WTC11 (cell line): Measurements from ENCODE around the gene CDIPT. TPM values are rescaled to one million over a fixed set of nuclear protein-coding genes. Genes with fewer than 3 reads are reported as not detected.
"Not testable (repeated sequence)": the region's sequence is repeated elsewhere in the genome, so short reads cannot be mapped to it uniquely, and the experiment has no call there.

Experiments
- ATAC-seq: fragments of 200-7000 bp; cut with Tn5 transposase; 2 replicates; pipeline ENCODE4 v1.10.0; 2021; ENCODE audit warnings: mild to moderate bottlenecking, moderate library complexity
- CTCF ChIA-PET: fragments of 300-600 bp; sonication (Branson Sonifier 250); formaldehyde crosslinking; loops from one replicate; lab custom pipeline; 2021; ENCODE audit warnings: antibody characterized with exemption; lab: Charles Lee
- POLR2A ChIA-PET: fragments of 350-600 bp; sonication (Branson Sonifier 250); formaldehyde crosslinking; loops from one replicate; lab custom pipeline; 2021; ENCODE audit warnings: antibody characterized with exemption; lab: Charles Lee
- DNase-seq: peaks from one replicate; pipeline ENCODE4 v3.0.0; 2021; ENCODE audit warnings: low spot score
- H3K27ac Mint-ChIP-seq: 2 replicates; pipeline ENCODE4 v1.8.0; 2021; ENCODE audit warnings: mixed read lengths
- H3K27me3 Mint-ChIP-seq: 2 replicates; pipeline ENCODE4 v1.8.0; 2021; ENCODE audit warnings: low read depth, mild to moderate bottlenecking, moderate library complexity, mixed read lengths
- H3K36me3 Mint-ChIP-seq: 2 replicates; pipeline ENCODE4 v1.8.0; 2021; ENCODE audit warnings: mixed read lengths
- H3K4me1 Mint-ChIP-seq: 2 replicates; pipeline ENCODE4 v1.8.0; 2022; ENCODE audit warnings: mixed read lengths
- H3K4me3 Mint-ChIP-seq: 2 replicates; pipeline ENCODE4 v1.8.0; 2021; ENCODE audit warnings: mild to moderate bottlenecking, moderate library complexity, mixed read lengths
- H3K9me3 Mint-ChIP-seq: 2 replicates; pipeline ENCODE4 v1.8.0; 2021; ENCODE audit warnings: mixed read lengths
- ATF1 ChIP-seq: sonication (generic); formaldehyde crosslinking; IDR thresholded peaks from 2 replicates; pipeline ENCODE4 v1.8.1; 2023; ENCODE audit warnings: mild to moderate bottlenecking, moderate library complexity, missing genetic modification reagents
- EMX1 ChIP-seq: fragments of 250-450 bp; sonication (Bioruptor Pico); IDR thresholded peaks from 2 replicates; pipeline ENCODE4 v1.8.0; 2021; ENCODE audit warnings: mild to moderate bottlenecking
- FOXJ3 ChIP-seq: sonication (generic); formaldehyde crosslinking; IDR thresholded peaks from 2 replicates; pipeline ENCODE4 v1.9.0; 2021; ENCODE audit warnings: missing genetic modification reagents, mild to moderate bottlenecking, borderline replicate concordance
- FOXK1 ChIP-seq: sonication (generic); formaldehyde crosslinking; IDR thresholded peaks from 2 replicates; pipeline ENCODE4 v1.8.0; 2022; ENCODE audit warnings: mild to moderate bottlenecking, moderate library complexity, missing genetic modification reagents
- KAT7 ChIP-seq: sonication (generic); formaldehyde crosslinking; IDR thresholded peaks from 2 replicates; pipeline ENCODE4 v1.8.1; 2023; ENCODE audit warnings: missing genetic modification reagents, mild to moderate bottlenecking, borderline replicate concordance
- MXD4 ChIP-seq: fragments of 250-450 bp; sonication (Bioruptor Pico); IDR thresholded peaks from 2 replicates; pipeline ENCODE4 v1.8.0; 2021; ENCODE audit warnings: mild to moderate bottlenecking, moderate library complexity, borderline replicate concordance
- NFATC4 ChIP-seq: fragments of 250-450 bp; sonication (Bioruptor Pico); IDR thresholded peaks from 2 replicates; pipeline ENCODE4 v1.9.0; 2021; ENCODE audit warnings: mild to moderate bottlenecking
- TEAD1 ChIP-seq: sonication (generic); formaldehyde crosslinking; IDR thresholded peaks from 2 replicates; pipeline ENCODE4 v1.8.0; 2022; ENCODE audit warnings: mild to moderate bottlenecking, missing genetic modification reagents
- ZNF121 ChIP-seq: sonication (generic); formaldehyde crosslinking; IDR thresholded peaks from 2 replicates; pipeline ENCODE4 v1.8.0; 2023; ENCODE audit warnings: missing genetic modification reagents
- total RNA-seq: library from RNA; stranded (reverse); gene quantifications from 3 replicates; pipeline ENCODE4 v1.2.3, GENCODE V29; 2021
- TF ChIP-seq, protein P1 (sequence below): fragments of 250-450 bp; sonication (Bioruptor Pico); IDR thresholded peaks from 2 replicates; pipeline ENCODE4 v1.9.0; 2021; ENCODE audit warnings: moderate library complexity, mild to moderate bottlenecking, inconsistent platforms, borderline replicate concordance
- TF ChIP-seq, protein P2 (sequence below): sonication (generic); formaldehyde crosslinking; IDR thresholded peaks from 2 replicates; pipeline ENCODE4 v1.8.0; 2023; ENCODE audit warnings: mild to moderate bottlenecking, missing genetic modification reagents
- TF ChIP-seq, protein P3 (sequence below): fragments of 250-450 bp; sonication (Bioruptor Pico); conservative IDR thresholded peaks from 2 replicates; pipeline ENCODE4 v1.9.0; 2021; ENCODE audit warnings: mild to moderate bottlenecking
- TF ChIP-seq, protein P4 (sequence below): sonication (generic); formaldehyde crosslinking; IDR thresholded peaks from 2 replicates; pipeline ENCODE4 v1.8.1; 2023; ENCODE audit warnings: mild to moderate bottlenecking, moderate library complexity, missing genetic modification reagents
- TF ChIP-seq, protein P5 (sequence below): sonication (generic); formaldehyde crosslinking; IDR thresholded peaks from 2 replicates; pipeline ENCODE4 v1.8.1; 2023; ENCODE audit warnings: mild to moderate bottlenecking, missing genetic modification reagents, moderate library complexity
- TF ChIP-seq, protein P6 (sequence below): sonication (generic); formaldehyde crosslinking; IDR thresholded peaks from 2 replicates; pipeline ENCODE4 v1.8.1; 2023; ENCODE audit warnings: mild to moderate bottlenecking, missing genetic modification reagents
- TF ChIP-seq, protein P7 (sequence below): sonication (generic); formaldehyde crosslinking; IDR thresholded peaks from 2 replicates; pipeline ENCODE4 v1.8.0; 2022; ENCODE audit warnings: mild to moderate bottlenecking, missing genetic modification reagents

CDIPT gene
- total RNA-seq, 1 experiment from 2014 or later: 71.7 TPM

DNA sequence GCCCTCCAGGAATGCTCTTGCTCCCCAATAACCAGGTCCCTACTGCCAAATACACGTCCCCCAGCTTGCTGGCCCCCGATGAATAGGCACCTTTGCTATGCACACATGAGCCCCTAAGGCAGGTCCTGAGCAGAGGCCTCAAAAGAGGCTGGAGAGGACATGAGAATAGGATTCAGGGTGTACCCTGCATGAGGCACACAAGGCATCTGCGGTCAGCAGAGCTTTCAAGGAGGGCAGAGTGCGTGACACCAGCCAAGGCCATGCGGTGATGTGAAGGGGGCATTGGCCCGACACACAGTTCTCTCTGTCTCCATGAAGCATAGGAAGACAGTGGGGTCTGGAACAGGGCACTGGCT lies 29.4 kb upstream of the CDIPT start (continued):
- TF ChIP-seq, protein P1, sequence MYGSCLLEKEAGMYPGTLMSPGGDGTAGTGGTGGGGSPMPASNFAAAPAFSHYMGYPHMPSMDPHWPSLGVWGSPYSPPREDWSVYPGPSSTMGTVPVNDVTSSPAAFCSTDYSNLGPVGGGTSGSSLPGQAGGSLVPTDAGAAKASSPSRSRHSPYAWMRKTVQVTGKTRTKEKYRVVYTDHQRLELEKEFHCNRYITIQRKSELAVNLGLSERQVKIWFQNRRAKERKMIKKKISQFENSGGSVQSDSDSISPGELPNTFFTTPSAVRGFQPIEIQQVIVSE (CRISPR knock-in tag): no peak
- TF ChIP-seq FOXK1 (CRISPR knock-in tag) (no peak), ZNF121 (CRISPR knock-in tag) (no peak), EMX1 (CRISPR knock-in tag) (no peak)

DNA sequence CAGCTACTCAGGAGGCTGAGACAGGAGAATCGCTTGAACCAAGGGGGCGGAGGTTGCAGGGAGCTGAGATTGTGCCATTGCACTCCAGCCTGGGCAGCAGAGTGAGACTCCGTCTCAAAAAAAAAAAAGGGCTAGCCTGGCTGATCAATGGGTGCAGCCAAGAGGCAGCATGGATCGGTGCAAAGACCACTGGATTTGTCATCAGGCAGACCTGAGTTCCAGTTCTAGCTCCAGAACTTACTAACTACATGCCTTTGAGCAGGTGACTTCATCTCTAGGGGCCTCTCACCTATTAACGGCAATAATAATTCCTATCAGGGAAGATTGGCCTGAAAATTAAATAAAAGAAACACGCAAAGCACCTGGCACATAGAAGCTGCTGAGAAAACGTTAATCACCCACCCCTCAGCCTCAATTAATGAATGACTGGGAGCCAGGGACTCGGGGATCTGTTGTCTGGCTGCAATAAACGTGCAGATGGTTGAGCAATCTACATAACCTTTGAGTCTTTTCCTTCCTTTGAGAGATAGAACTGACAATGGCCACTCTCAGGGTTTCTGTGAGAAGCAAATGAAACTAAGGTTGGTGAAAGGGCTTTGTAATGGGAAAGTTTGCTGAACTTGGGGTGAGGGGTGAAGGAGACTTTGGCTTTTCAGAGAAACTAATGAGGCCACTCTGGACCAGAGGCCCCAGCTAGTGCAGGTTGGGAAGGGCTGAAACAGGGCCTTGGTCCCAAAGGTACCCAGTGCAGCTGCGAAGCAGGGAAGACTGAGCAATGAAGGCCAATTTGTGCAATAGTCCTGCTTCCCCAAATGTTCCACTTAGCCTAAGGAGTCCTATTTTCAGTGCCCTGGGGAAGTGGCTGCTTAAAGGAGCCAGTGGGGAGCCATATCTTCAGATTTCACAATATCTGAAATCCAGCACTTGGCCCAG lies 28.8 kb upstream of the CDIPT start:
- DNase-seq: no peak
- CTCF ChIA-PET: interaction anchor here (0.8 to 0.9 kb wide), 2 partner anchors 8 to 18 kb away, joined by 3 read pairs; partner anchors contain the start of gene ASPHD1
- H3K4me3 Mint-ChIP-seq: no peak overlapping the region
- peaks cover 12% of the 10 kb centered on the region for H3K4me1 Mint-ChIP-seq
- H3K9me3 Mint-ChIP-seq: no peaks in the 10 kb centered on the region
- POLR2A ChIA-PET: no interaction called here
- TF ChIP-seq KAT7 (CRISPR knock-in tag): no peak
- no peak for TF ChIP-seq TEAD1
- peak; percentile 77; the same call in 1 of the 2 replicates for TF ChIP-seq ZNF121 (CRISPR knock-in tag)
- no peak for TF ChIP-seq NFATC4 (CRISPR knock-in tag)
- no peak for TF ChIP-seq ATF1 (CRISPR knock-in tag)
- no peak for TF ChIP-seq FOXJ3 (CRISPR knock-in tag)
- TF ChIP-seq, protein P2, sequence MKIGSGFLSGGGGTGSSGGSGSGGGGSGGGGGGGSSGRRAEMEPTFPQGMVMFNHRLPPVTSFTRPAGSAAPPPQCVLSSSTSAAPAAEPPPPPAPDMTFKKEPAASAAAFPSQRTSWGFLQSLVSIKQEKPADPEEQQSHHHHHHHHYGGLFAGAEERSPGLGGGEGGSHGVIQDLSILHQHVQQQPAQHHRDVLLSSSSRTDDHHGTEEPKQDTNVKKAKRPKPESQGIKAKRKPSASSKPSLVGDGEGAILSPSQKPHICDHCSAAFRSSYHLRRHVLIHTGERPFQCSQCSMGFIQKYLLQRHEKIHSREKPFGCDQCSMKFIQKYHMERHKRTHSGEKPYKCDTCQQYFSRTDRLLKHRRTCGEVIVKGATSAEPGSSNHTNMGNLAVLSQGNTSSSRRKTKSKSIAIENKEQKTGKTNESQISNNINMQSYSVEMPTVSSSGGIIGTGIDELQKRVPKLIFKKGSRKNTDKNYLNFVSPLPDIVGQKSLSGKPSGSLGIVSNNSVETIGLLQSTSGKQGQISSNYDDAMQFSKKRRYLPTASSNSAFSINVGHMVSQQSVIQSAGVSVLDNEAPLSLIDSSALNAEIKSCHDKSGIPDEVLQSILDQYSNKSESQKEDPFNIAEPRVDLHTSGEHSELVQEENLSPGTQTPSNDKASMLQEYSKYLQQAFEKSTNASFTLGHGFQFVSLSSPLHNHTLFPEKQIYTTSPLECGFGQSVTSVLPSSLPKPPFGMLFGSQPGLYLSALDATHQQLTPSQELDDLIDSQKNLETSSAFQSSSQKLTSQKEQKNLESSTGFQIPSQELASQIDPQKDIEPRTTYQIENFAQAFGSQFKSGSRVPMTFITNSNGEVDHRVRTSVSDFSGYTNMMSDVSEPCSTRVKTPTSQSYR (CRISPR knock-in tag): no peak
- TF ChIP-seq, protein P3, sequence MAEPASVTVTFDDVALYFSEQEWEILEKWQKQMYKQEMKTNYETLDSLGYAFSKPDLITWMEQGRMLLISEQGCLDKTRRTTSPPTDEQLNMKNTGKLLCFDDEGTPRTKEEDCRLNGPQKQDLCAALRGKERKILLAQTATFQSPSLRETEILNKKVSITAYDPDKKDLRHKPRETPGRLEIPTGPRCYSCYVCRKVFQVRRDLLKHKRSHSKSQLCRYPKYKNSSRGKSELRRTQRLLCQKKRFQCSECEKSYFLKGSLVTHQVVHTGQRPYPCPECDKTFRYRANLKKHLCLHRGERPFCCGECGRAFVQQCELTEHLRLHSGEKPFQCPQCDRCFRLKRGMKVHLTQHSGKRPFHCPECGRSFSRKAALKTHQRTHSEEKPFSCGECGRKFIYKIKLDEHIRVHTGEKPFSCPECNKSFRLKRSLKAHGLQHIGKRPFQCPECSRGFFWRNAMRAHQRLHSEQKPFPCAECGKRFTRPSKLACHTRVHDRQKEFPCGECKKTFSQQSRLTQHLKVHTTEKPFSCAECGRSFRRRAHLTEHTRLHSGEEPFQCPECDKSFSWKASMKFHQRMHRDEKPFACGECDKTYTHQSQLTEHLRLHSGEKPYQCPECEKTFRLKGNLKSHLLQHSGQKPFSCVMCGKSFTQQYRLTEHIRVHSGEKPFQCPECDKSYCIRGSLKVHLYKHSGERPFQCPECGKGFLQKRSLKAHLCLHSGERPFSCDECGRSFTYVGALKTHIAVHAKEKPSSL (CRISPR knock-in tag): no peak
- H3K27ac Mint-ChIP-seq: peak overlapping the region; percentile 92
- no peaks in the 10 kb centered on the region for H3K27me3 Mint-ChIP-seq
- peak; percentile 68 for ATAC-seq
- peaks cover 11% of the 10 kb centered on the region; the same call in 1 of the 2 replicates for H3K36me3 Mint-ChIP-seq

DNA sequence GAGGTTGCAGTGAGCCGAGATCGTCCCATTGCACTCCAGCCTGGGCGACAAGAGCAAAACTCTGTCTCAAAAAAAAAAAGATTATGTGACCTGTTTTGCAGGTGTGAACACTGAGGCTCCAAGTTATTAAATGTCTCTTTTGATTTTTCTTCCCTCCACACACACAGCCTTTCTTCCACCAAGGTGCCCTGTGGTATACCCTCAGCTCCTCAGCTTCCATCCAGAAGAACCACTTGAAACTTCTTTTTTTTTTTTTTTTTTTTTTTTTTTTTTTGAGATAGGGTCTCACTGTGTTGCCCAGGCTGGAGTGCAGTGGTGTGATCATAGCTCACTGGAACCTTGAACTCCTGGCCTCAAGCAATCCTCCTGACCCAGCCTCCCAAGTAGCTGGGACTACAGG lies 26.3 kb upstream of the CDIPT start:
- H3K4me1 Mint-ChIP-seq: peaks cover 12% of the 10 kb centered on the region
- POLR2A ChIA-PET, H3K36me3 Mint-ChIP-seq, H3K27me3 Mint-ChIP-seq, ATAC-seq, DNase-seq, H3K4me3 Mint-ChIP-seq, H3K27ac Mint-ChIP-seq, CTCF ChIA-PET, H3K9me3 Mint-ChIP-seq: not testable (repeated sequence)

DNA sequence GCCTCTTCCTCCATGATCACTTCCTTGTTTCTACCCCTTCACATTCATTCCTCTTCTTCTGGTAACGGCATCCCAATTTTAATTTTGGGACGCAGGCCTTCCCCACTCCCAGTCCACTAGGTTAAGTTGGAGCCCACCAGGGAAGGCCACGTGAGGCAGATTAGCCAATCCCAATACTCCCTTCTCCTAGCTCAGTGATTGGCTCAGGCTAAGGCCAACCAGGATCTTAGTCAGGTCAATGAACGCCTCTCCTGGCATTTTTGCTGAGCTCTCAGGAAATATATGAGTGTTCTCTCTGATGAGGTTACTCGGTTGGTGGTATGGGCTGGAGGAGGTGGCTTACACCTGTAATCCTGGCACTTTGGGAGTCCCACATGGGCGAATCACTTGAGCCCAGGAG lies 21.0 kb upstream of the CDIPT start:
- no peak overlapping the region for H3K27ac Mint-ChIP-seq
- POLR2A ChIA-PET: no interaction called here
- H3K36me3 Mint-ChIP-seq: peaks cover 26% of the 10 kb centered on the region
- no peaks in the 10 kb centered on the region for H3K4me1 Mint-ChIP-seq
- H3K9me3 Mint-ChIP-seq: no peaks in the 10 kb centered on the region
- H3K4me3 Mint-ChIP-seq: no peak overlapping the region
- peak; percentile 55 for ATAC-seq
- DNase-seq: no peak
- TF ChIP-seq, protein P4, sequence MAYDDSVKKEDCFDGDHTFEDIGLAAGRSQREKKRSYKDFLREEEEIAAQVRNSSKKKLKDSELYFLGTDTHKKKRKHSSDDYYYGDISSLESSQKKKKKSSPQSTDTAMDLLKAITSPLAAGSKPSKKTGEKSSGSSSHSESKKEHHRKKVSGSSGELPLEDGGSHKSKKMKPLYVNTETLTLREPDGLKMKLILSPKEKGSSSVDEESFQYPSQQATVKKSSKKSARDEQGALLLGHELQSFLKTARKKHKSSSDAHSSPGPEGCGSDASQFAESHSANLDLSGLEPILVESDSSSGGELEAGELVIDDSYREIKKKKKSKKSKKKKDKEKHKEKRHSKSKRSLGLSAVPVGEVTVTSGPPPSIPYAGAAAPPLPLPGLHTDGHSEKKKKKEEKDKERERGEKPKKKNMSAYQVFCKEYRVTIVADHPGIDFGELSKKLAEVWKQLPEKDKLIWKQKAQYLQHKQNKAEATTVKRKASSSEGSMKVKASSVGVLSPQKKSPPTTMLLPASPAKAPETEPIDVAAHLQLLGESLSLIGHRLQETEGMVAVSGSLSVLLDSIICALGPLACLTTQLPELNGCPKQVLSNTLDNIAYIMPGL (CRISPR knock-in tag): no peak
- TF ChIP-seq, protein P5, sequence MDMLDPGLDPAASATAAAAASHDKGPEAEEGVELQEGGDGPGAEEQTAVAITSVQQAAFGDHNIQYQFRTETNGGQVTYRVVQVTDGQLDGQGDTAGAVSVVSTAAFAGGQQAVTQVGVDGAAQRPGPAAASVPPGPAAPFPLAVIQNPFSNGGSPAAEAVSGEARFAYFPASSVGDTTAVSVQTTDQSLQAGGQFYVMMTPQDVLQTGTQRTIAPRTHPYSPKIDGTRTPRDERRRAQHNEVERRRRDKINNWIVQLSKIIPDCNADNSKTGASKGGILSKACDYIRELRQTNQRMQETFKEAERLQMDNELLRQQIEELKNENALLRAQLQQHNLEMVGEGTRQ (CRISPR knock-in tag): peak; percentile 65
- no peak for TF ChIP-seq MXD4
- TF ChIP-seq, protein P6, sequence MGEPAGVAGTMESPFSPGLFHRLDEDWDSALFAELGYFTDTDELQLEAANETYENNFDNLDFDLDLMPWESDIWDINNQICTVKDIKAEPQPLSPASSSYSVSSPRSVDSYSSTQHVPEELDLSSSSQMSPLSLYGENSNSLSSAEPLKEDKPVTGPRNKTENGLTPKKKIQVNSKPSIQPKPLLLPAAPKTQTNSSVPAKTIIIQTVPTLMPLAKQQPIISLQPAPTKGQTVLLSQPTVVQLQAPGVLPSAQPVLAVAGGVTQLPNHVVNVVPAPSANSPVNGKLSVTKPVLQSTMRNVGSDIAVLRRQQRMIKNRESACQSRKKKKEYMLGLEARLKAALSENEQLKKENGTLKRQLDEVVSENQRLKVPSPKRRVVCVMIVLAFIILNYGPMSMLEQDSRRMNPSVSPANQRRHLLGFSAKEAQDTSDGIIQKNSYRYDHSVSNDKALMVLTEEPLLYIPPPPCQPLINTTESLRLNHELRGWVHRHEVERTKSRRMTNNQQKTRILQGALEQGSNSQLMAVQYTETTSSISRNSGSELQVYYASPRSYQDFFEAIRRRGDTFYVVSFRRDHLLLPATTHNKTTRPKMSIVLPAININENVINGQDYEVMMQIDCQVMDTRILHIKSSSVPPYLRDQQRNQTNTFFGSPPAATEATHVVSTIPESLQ (CRISPR knock-in tag): no peak
- TF ChIP-seq, protein P7, sequence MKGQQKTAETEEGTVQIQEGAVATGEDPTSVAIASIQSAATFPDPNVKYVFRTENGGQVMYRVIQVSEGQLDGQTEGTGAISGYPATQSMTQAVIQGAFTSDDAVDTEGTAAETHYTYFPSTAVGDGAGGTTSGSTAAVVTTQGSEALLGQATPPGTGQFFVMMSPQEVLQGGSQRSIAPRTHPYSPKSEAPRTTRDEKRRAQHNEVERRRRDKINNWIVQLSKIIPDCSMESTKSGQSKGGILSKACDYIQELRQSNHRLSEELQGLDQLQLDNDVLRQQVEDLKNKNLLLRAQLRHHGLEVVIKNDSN (CRISPR knock-in tag): peak; percentile 61
- no peaks in the 10 kb centered on the region for H3K27me3 Mint-ChIP-seq
- CTCF ChIA-PET: interaction anchor here (0.8 to 1.4 kb wide), 3 partner anchors 19 to 148 kb away, joined by 4 to 9 read pairs (median 4); partner anchors contain the start of gene TLCD3B
